Effector memory CD8-positive, alpha-beta T cell (primary cell): ENCODE results near the gene NPHP4.

Experiments
- ATAC-seq: fragments of 150-1000 bp; cut with Tn5 transposase; replicated peaks from 2 replicates; pipeline ENCODE4 v1.10.0; 2021; ENCODE audit warnings: mild to moderate bottlenecking, moderate library complexity
- DNase-seq, 3 experiments: peaks; one replicate each; pipeline ENCODE4 v3.0.0; 2021
- H3K27ac Mint-ChIP-seq, 2 donors: one replicate each; pipeline ENCODE4 v1.8.0; 2022; ENCODE audit warnings: mild to moderate bottlenecking in 2 of 2, mixed read lengths in 2 of 2, moderate library complexity in 2 of 2
- H3K27me3 Mint-ChIP-seq, 2 donors: one replicate each; pipeline ENCODE4 v1.8.0; 2022; ENCODE audit warnings: mixed read lengths in 2 of 2
- H3K36me3 Mint-ChIP-seq: one replicate; pipeline ENCODE4 v1.8.0; 2022; ENCODE audit warnings: mild to moderate bottlenecking, moderate library complexity, mixed read lengths; ENCODE audit not compliant: insufficient read depth
- H3K4me1 Mint-ChIP-seq, 2 donors: one replicate each; pipeline ENCODE4 v1.8.0; 2022; ENCODE audit warnings: low read depth in 2 of 2, mixed read lengths in 2 of 2
- H3K4me3 Mint-ChIP-seq, 2 donors: one replicate each; pipeline ENCODE4 v1.8.0; 2022; ENCODE audit warnings: mild to moderate bottlenecking in 2 of 2, mixed read lengths in 2 of 2, moderate library complexity in 2 of 2
- H3K9me3 Mint-ChIP-seq, 2 donors: one replicate each; pipeline ENCODE4 v1.8.0; 2022; ENCODE audit warnings: mixed read lengths in 2 of 2

The NPHP4 gene

DNA sequence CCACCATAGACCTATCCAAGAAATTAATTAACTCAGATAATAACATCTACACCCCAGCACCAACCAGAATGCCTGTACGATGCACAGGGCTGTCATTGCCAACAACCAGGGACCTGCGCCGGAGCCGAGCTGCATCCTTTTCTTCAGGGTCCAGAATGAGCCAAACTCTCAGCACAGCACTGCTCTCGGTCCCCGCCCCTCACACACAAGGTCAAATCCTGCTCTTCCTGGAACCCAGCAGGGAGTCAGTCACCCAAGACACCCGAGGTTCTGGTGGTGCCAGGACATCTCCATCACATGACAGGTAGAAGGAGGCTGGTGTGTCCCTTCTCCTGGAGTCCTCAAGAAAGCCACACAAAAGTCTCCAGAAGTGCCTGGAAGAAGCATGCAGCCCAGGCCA, 31.9 kb downstream of the NPHP4 start:
- ATAC-seq, result no peak
- Mint-ChIP-seq H3K4me3 (no peak overlapping the region), H3K4me1 (peaks cover 3 to 4% of the 10 kb centered on the region in 2 donors), H3K9me3 (no peaks in the 10 kb centered on the region), H3K27me3 (no peaks in the 10 kb centered on the region), H3K27ac (peak overlapping the region in 1 of 2 donors; percentile 27), H3K36me3 (no peaks in the 10 kb centered on the region)
- DNase-seq, result no peak

DNA sequence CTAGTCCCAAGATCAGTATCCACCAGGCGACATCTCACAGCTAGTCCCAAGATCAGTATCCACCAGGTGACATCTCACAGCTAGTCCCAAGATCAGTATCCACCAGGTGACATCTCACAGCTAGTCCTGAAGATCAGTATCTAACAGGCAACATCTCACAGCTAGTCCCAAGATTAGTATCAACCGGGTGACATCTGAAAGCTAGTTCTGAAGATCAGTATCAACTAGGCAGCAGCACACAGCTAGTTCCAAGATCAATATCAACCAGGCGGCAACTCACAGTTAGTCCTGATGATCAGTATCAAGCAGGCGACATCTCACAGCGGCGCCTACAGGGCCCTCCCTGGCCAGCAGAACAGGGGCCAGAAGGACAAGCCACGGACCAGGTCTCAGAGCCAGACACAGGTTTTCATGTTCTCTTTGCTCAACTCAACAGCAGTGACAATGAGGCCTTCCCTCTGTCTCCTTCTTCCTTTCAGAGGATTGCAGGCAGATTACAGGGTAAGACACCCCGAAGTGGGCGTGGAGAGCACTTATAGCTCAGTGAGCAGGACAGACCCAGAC, 32.5 kb downstream of the NPHP4 start:
- DNase-seq (no peak), ATAC-seq (no peak)
- Mint-ChIP-seq H3K4me1 (peaks cover 9 to 10% of the 10 kb centered on the region in 2 donors), H3K27me3 (no peaks in the 10 kb centered on the region), H3K27ac (no peak overlapping the region), H3K36me3 (no peaks in the 10 kb centered on the region), H3K9me3 (no peaks in the 10 kb centered on the region), H3K4me3 (no peak overlapping the region)

DNA sequence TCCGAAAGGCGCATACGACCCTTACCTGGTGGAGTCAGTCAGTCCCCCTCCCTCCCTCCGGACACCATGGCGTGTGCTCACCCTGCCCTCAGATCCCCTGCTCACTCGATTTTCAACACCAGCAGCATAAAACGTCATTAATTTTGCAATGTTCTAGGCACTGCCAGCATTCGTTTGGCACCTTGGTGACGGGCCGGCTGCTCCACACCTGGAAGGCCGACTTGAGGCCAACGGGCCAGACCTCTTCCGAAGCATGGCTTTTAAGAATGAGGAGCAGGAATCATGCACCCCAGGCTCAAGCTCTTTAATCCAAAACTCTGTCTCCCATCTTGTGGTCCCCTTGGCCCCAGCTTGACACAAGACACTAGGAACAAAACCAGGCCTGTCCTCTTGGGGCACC, 33.1 kb downstream of the NPHP4 start:
- Mint-ChIP-seq H3K4me1 (peaks cover 13 to 15% of the 10 kb centered on the region in 2 donors), H3K27ac (no peak overlapping the region), H3K27me3 (no peaks in the 10 kb centered on the region), H3K4me3 (no peak overlapping the region), H3K36me3 (no peaks in the 10 kb centered on the region), H3K9me3 (no peaks in the 10 kb centered on the region)
- DNase-seq (no peak), ATAC-seq (no peak)

DNA sequence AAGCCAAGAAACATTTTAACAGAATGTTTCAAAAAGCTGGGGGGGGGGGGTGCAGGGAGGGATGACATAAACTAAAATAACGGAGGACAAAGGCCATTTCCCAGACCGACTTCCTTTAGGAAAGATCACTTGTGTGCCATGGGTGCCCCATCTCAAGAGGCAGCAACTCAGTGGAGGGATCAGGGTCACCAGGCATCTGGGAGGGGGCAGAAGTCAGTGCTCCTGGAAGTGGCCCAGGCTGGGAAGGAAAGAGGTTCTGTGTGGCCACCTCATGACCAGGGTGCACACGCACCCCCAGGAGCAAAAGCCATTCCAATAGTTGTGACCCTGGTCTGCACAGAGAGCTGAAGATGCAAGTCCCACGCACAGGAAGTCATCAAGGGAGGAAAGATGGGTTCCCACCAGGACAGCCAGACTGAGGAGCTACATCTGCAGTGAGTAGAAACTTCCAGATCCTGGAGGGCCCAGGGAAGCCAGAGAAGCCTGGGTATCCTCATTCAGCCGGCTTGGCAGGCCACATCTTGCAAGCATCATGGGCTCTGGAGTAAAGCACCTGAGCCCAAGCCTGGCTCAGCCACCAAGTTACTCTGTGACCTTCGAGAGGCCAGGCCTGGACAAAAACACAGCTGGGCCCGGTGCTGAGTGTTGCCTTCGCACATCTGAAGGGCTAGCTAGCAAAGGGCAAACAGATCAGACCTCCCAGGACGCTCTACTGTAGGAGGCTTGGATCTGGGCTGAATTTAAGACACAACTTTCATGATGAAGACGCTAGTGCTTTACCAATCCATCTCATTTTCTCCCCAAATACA, 36.0 kb downstream of the NPHP4 start:
- no peaks in the 10 kb centered on the region for H3K27me3 Mint-ChIP-seq
- ATAC-seq (no peak), DNase-seq (no peak)
- no peaks in the 10 kb centered on the region for H3K9me3 Mint-ChIP-seq
- no peak overlapping the region for H3K4me3 Mint-ChIP-seq
- no peak overlapping the region for H3K27ac Mint-ChIP-seq
- H3K4me1 Mint-ChIP-seq, result peaks cover 13 to 15% of the 10 kb centered on the region in 2 donors
- peaks cover 5% of the 10 kb centered on the region for H3K36me3 Mint-ChIP-seq

DNA sequence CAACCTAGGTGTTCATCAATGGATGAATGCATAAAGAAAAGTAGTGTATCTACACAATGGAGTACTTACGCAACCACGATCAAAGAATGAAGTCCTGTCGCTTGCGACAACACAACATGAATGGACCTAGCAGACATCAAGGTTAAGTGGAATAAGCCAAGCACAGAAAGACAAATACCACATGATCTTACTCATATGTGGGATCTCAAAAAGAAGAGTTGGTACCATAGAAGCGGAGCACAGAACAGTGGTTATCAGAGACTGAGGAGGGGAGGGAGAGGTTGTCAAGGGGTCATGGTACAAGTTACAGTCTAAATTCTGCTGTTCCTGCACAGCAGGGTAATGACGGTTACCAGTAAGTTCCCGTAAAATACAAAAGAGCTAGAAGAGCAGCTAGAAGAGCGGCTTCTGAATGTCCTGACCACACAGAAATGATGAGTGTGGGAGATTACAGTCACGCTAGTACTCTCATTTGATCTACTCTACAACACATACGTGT, 36.7 kb downstream of the NPHP4 start:
- ATAC-seq (no peak), DNase-seq (no peak)
- Mint-ChIP-seq H3K4me3 (no peak overlapping the region), H3K9me3 (no peaks in the 10 kb centered on the region), H3K27ac (peak overlapping the region in 1 of 2 donors; percentile 28), H3K36me3 (peaks cover 5% of the 10 kb centered on the region), H3K27me3 (no peaks in the 10 kb centered on the region), H3K4me1 (peaks cover 13 to 15% of the 10 kb centered on the region in 2 donors)

DNA sequence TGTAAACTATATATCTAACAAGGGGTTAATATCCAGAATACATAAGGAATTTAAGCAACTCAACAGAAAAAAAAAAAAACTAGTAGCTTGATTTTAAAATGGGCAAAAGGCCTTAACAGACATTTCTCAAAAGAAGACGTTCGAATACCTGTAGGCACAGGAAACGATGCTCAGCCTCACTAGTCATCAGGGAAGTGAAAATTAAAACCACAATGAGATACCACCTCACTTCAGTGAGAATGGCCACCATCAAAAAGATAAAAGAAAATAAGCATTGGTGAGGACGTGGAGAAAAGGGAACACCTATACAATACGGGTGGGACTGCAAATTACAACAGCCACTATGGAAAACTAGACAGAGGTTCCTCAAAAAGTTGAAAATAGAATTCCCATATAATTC, 37.3 kb downstream of the NPHP4 start:
- peak; percentile 43 for ATAC-seq
- no peaks in the 10 kb centered on the region for H3K27me3 Mint-ChIP-seq
- H3K36me3 Mint-ChIP-seq, result peaks cover 5% of the 10 kb centered on the region
- no peaks in the 10 kb centered on the region for H3K9me3 Mint-ChIP-seq
- peaks cover 13 to 15% of the 10 kb centered on the region in 2 donors for H3K4me1 Mint-ChIP-seq
- H3K4me3 Mint-ChIP-seq, result no peak overlapping the region
- H3K27ac Mint-ChIP-seq, result peak overlapping the region in 1 of 2 donors; percentile 28
- no peak for DNase-seq

DNA sequence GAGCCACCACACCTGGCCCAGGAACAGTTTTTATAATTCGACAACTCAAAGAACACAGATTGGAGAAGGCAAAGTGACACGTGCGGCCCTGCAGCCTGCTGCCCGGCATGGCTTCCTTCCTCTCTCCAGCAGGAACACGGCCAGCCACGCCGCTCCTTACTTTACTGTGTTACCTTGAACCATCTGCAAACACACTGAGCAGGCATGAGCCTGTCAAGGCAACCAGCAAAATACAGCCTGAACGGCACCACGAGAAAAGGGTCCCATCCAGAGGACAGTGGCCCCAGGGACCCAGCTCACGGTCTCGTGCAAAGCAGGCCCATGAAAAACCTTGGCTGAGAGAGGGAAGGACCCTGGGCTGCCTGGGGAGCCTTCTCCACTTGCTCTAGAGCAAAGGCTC, 38.8 kb downstream of the NPHP4 start:
- Mint-ChIP-seq H3K4me3 (no peak overlapping the region), H3K9me3 (no peaks in the 10 kb centered on the region), H3K36me3 (peaks cover 8% of the 10 kb centered on the region), H3K27me3 (no peaks in the 10 kb centered on the region), H3K4me1 (peaks cover 13 to 15% of the 10 kb centered on the region in 2 donors), H3K27ac (peak overlapping the region in 1 of 2 donors; percentile 38)
- ATAC-seq (no peak), DNase-seq (no peak)

DNA sequence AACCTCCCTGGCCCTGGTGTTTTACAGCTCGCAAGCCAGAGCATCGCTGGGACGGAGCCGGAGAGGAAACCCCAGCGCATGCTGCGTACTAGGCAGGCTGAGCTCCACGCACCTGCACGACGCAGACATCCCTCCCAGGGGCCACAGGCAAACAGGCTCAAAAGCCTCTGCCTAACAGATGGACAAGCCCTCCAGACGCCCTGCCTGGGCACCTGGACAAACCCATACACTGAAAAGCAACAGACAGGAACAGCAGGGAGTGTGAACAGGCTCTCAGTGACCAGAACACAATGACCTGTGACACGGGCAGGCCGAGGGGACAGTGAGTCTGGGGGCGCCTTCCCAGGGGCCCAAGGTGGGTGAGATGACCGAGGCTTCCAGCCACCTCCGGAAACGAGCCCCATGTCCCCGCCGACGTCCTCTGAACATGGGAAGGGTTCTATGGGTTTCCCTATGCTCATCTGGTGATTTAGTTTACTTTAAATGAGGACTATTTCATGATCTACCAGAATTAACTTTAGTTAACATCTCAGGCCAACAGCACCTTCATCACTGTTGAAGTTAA, 40.3 kb downstream of the NPHP4 start:
- ATAC-seq, result no peak
- Mint-ChIP-seq H3K27me3 (no peaks in the 10 kb centered on the region), H3K27ac (no peak overlapping the region), H3K4me3 (no peak overlapping the region), H3K9me3 (no peaks in the 10 kb centered on the region), H3K36me3 (peaks cover 8% of the 10 kb centered on the region), H3K4me1 (peaks cover 13 to 15% of the 10 kb centered on the region in 2 donors)
- no peak for DNase-seq

DNA sequence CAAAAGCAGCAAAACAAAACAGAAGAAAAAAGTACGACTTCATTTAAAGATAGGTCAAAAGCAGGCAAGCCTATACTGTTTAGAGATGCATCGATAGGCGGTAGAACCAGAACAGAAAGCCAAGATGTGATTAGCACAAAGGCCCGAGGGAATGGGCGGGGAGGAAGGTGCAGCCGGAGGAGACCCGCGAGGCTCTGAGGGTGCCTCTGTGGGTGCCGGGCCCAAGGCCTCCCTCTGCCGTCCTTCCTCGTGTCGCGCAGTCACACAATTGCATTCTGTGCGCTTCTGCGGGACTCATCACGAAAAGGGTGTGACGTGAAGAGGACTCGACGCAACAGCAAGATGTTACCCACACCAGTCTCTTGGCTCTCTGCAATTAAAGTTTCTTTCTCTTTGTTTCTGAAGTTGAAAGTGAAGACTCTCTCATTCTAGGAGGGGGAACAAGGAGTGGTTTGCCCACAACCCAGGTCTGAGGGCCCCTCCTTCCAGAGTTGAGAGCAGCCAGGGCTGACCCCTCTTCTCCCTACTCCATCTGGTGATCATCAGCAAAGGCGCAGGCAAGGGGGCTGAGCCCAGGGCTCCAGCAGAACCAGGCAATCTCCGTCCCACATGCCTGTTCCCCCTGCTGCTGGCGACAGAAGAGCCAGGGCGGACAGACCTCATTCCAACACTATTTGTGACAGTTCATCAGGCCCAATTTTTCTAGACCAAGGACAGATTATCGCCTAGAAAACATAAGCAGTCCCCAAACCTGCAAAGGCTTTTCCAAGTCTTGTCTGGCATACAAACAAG, 41.0 kb downstream of the NPHP4 start:
- Mint-ChIP-seq H3K4me1 (peaks cover 13 to 15% of the 10 kb centered on the region in 2 donors), H3K4me3 (no peak overlapping the region), H3K36me3 (peaks cover 8% of the 10 kb centered on the region), H3K27ac (no peak overlapping the region), H3K27me3 (no peaks in the 10 kb centered on the region), H3K9me3 (no peaks in the 10 kb centered on the region)
- no peak for DNase-seq
- no peak for ATAC-seq

DNA sequence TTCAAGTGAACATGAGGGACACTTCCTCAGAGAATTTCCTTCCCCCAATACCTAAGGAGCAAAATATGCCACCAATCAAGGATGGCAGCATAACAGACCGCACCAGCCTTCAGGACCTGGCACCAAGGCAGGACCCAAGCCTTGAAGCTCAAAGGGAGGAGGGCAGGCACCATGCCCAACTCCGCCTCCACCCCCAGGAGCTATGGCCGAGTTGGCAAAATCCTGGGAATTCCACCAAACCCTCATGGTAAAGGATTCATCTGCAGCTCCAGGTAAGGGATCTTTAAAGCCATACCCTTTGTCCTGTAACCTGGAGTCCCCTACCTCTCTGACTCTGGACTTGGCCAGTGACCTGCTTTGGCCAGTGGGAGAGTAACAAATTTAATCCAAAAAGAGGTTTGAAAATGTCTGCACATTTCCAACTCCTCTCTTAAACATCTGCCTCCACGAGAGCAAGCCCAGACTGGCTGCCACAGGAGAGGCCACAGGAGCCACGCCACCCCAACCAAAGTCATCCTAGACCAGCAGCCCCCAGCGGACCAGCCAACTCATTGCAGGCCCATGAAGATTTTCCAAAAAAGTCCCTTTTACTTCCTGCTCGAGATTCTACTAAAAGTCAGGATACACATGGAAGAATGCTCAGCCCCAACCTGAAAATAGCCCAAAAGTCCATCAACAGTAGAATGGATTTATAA, 41.9 kb downstream of the NPHP4 start:
- H3K4me1 Mint-ChIP-seq, result peaks cover 10 to 11% of the 10 kb centered on the region in 2 donors

DNA sequence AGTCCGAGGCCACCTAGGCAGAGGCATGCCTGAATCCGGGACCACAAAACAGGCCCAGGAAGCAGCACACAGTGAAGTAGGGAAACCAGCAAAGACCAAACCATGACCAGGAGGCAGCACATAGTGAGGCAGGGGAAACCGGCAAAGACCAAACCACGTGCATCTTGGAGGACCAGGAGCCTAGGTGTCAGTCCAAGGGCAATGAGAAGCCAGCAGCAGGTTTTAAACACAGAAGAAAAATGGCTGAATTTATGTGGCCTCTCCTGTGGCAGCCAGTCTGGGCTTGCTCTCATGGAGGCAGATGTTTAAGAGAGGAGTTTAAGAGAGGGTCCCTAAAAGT, 42.5 kb downstream of the NPHP4 start:
- Mint-ChIP-seq H3K27ac (no peak overlapping the region), H3K9me3 (no peaks in the 10 kb centered on the region), H3K36me3 (peaks cover 8% of the 10 kb centered on the region), H3K4me1 (peaks cover 4 to 5% of the 10 kb centered on the region in 2 donors), H3K27me3 (no peaks in the 10 kb centered on the region), H3K4me3 (no peak overlapping the region)
- DNase-seq (no peak), ATAC-seq (no peak)

More for the DNA sequence above, 41.9 kb downstream of the NPHP4 start:
- Mint-ChIP-seq H3K27ac (no peak overlapping the region), H3K27me3 (no peaks in the 10 kb centered on the region), H3K36me3 (peaks cover 8% of the 10 kb centered on the region), H3K4me3 (no peak overlapping the region), H3K9me3 (no peaks in the 10 kb centered on the region)
- DNase-seq (no peak), ATAC-seq (no peak)

DNA sequence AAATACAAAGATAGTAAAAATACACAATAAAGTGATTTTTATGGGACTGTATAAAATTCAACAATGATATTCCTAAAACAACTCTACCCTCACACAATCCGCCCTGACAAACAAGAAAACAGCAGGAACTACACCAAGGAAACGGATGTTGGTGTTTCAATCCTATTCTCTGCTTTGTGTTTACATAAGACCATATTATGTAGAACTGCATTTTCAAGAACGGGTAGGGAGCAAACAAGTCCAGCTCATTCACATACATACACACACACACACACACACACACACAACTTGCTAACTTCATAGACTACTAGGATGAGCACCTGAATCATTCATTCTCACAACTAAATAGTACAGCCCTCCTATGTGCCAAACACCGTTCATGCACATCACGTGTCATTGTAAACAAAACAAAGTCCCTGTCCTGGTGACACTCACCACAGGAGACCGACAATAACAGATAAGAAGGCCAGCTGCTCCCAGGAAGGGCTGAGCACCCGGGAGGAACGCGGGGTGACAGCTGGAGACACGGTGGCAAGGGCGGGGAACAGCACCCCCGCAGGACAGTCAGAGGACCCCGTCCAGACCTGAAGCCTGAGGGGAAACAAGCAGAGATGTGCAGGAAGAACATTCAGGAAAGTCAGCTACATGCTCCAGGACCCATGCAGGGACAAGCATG, 43.0 kb downstream of the NPHP4 start:
- no peak overlapping the region for H3K27ac Mint-ChIP-seq
- H3K4me3 Mint-ChIP-seq, result no peak overlapping the region
- H3K36me3 Mint-ChIP-seq, result peaks cover 8% of the 10 kb centered on the region
- H3K27me3 Mint-ChIP-seq, result no peaks in the 10 kb centered on the region
- DNase-seq (no peak), ATAC-seq (no peak)
- no peaks in the 10 kb centered on the region for H3K9me3 Mint-ChIP-seq
- H3K4me1 Mint-ChIP-seq, result peaks cover 0 to under 1% of the 10 kb centered on the region in 2 donors

DNA sequence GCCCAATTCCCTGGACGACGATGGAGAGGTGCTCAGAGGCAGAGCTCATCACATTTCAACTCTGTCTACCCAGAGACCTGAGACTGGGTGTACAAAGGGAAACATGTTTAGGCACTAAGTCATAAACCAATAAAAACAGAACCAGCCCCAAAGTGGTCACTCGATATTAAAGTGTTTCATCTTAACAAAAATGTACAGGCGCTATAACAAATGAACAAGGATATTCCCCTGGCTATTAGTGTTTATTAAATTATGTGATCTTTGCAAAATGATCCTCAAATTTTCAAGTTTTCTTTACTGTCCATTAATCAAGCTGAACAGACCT, 43.6 kb downstream of the NPHP4 start:
- no peaks in the 10 kb centered on the region for H3K4me1 Mint-ChIP-seq
- no peak for ATAC-seq
- H3K27ac Mint-ChIP-seq, result no peak overlapping the region
- DNase-seq, result no peak
- no peaks in the 10 kb centered on the region for H3K9me3 Mint-ChIP-seq
- H3K36me3 Mint-ChIP-seq, result peaks cover 8% of the 10 kb centered on the region
- no peaks in the 10 kb centered on the region for H3K27me3 Mint-ChIP-seq
- H3K4me3 Mint-ChIP-seq, result no peak overlapping the region
